ENCODE measurements around the gene CNTN4. TPM values are rescaled to one million over a fixed set of nuclear protein-coding genes. Genes with fewer than 3 reads are reported as not detected.
"Not testable (repeated sequence)": the region's sequence is repeated elsewhere in the genome, so short reads cannot be mapped to it uniquely, and the experiment has no call there.

CNTN4 gene
- total RNA-seq, 2 donors from 2014 or later = 9.1 to 16.8 TPM

GRCh38 chr3:2477620-2478019, 379.0 kb downstream of the CNTN4 start:
- DNase-seq (no peak), ATAC-seq (no peak)
- intact Hi-C loops (cut with DNase I, micrococcal nuclease) = no loop called here

GRCh38 chr3:2484162-2485026, 385.7 kb downstream of the CNTN4 start:
- intact Hi-C loops (cut with DNase I, micrococcal nuclease) = no loop called here
- ATAC-seq = no peak
- no peak for DNase-seq

- DNase-seq (no peak), ATAC-seq (no peak)
- intact Hi-C loops (cut with DNase I, micrococcal nuclease) = no loop called here
Measured at GRCh38 chr3:2485027-2485375, 386.3 kb downstream of the CNTN4 start.

GRCh38 chr3:2495746-2496145, 397.1 kb downstream of the CNTN4 start:
- no peak for ATAC-seq
- DNase-seq = no peak
- intact Hi-C loops (cut with DNase I, micrococcal nuclease) = no loop called here

GRCh38 chr3:2504912-2505311, 406.2 kb downstream of the CNTN4 start:
- DNase-seq = no peak
- no peak for ATAC-seq
- intact Hi-C loops (cut with DNase I, micrococcal nuclease) = no loop called here

- intact Hi-C loops (cut with DNase I, micrococcal nuclease) = no loop called here
- no peak for ATAC-seq
- no peak for DNase-seq
Measured at GRCh38 chr3:2506776-2507175, 408.1 kb downstream of the CNTN4 start.

GRCh38 chr3:2510591-2511145, 412.0 kb downstream of the CNTN4 start:
- no peak for ATAC-seq
- DNase-seq = no peak

GRCh38 chr3:2511356-2511755, 412.7 kb downstream of the CNTN4 start:
- no peak for DNase-seq
- intact Hi-C loops (cut with DNase I, micrococcal nuclease) = no loop called here

More at GRCh38 chr3:2510591-2511145, 412.0 kb downstream of the CNTN4 start:
- intact Hi-C loops (cut with DNase I, micrococcal nuclease) = no loop called here

GRCh38 chr3:2512881-2513280, 414.2 kb downstream of the CNTN4 start:
- intact Hi-C loops (cut with DNase I, micrococcal nuclease) = no loop called here
- no peak for ATAC-seq
- no peak for DNase-seq

More at GRCh38 chr3:2511356-2511755, 412.7 kb downstream of the CNTN4 start:
- ATAC-seq = no peak

GRCh38 chr3:2513986-2514385, 415.3 kb downstream of the CNTN4 start:
- DNase-seq = no peak
- ATAC-seq = no peak
- intact Hi-C loops (cut with DNase I, micrococcal nuclease) = no loop called here

- intact Hi-C loops (cut with DNase I, micrococcal nuclease) = no loop called here
- ATAC-seq = no peak
Measured at GRCh38 chr3:2516762-2517441, 418.2 kb downstream of the CNTN4 start.

GRCh38 chr3:2517500-2518172, 419.0 kb downstream of the CNTN4 start:
- ATAC-seq = peak; percentile 71
- no peak for DNase-seq
- intact Hi-C loops (cut with DNase I, micrococcal nuclease) = no loop called here

More at GRCh38 chr3:2516762-2517441, 418.2 kb downstream of the CNTN4 start:
- no peak for DNase-seq

- intact Hi-C loops (cut with DNase I, micrococcal nuclease) = no loop called here
- ATAC-seq (no peak), DNase-seq (no peak)
Measured at GRCh38 chr3:2523281-2523836, 424.7 kb downstream of the CNTN4 start.

GRCh38 chr3:2525968-2526367, 427.3 kb downstream of the CNTN4 start:
- DNase-seq = no peak
- intact Hi-C loops (cut with DNase I, micrococcal nuclease) = no loop called here
- ATAC-seq = no peak

- no peak for DNase-seq
- intact Hi-C loops (cut with DNase I, micrococcal nuclease) = no loop called here
- ATAC-seq = no peak
Measured at GRCh38 chr3:2526926-2527325, 428.3 kb downstream of the CNTN4 start.

GRCh38 chr3:2527328-2527727, 428.7 kb downstream of the CNTN4 start:
- intact Hi-C loops (cut with DNase I, micrococcal nuclease); ATAC-seq; DNase-seq: not testable (repeated sequence)

GRCh38 chr3:2534767-2535166, 436.1 kb downstream of the CNTN4 start:
- intact Hi-C loops (cut with DNase I, micrococcal nuclease) = not testable (repeated sequence)

GRCh38 chr3:2535206-2535605, 436.5 kb downstream of the CNTN4 start:
- intact Hi-C loops (cut with DNase I, micrococcal nuclease) = no loop called here
- DNase-seq (no peak), ATAC-seq (no peak)

More at GRCh38 chr3:2534767-2535166, 436.1 kb downstream of the CNTN4 start:
- ATAC-seq, DNase-seq: not testable (repeated sequence)

GRCh38 chr3:2536575-2536974, 437.9 kb downstream of the CNTN4 start:
- DNase-seq = no peak
- intact Hi-C loops (cut with DNase I, micrococcal nuclease) = no loop called here
- ATAC-seq = no peak
